ENCODE measurements around the gene SRSF3.
"Not testable (repeated sequence)": the region's sequence is repeated elsewhere in the genome, so short reads cannot be mapped to it uniquely, and the experiment has no call there.

SRSF3 gene

GRCh38 chr6:36643977-36644376 lies 49.8 kb downstream of the SRSF3 start:
- no peak for DNase-seq (ENCODE audit: low read depth in 2 of 2)

DNA sequence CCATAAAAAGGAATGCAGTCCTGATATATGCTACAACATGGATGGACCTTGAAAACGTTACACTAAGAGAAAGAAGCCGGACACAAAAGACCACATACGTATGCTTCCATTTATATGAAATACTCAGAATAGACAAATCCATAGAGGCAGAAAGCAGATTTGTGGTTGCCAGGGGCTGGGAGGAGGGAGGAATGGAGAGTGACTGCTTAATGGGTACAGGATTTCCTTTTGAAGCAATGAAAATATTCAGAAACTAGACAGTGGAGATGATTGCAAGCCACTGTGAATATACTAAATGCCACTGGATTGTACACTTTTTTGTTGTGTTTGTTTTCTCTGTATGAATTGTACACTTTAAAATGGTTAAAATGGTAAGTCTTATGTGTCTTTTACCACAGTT lies 54.9 kb downstream of the SRSF3 start:
- DNase-seq (ENCODE audit: low read depth in 2 of 2): no peak

DNA sequence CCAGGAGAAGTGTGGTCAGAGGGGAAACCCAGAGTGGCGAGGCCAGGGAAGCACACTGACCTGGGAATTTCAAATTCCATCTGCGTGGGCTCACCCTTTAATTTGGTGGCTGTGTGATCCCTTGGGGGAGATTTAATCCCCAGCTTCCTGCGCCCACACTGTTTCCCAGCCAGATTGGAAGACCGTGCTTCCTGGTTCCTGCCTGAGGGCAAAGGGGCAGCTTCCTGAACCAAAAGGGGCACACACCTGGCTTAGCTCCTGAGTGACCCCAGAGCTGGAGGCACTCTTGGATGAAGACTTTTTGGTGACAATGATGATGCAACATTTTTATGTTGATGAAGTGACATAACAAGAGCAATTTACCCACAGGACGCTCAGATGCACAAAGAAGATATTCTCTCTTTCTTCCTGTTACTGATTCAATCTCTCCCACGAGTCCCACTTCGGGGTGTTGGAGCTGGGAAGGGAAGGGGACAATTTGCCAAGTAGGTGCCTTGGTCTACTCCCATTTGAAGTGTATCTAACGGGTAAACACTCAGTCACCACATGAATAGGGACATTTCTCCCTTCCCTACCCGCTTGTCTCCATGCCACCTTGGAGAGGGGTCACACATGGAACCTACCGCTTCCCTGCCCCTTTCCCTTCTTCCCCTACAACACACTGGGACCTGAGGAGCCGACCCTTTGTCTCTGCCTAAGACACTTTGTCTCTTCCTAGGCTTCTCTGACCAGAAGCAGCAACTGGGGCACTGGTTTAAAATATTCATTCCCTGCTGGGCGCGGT lies 55.7 kb downstream of the SRSF3 start:
- no peak for DNase-seq (ENCODE audit: low read depth in 2 of 2)

GRCh38 chr6:36650848-36651478 lies 56.8 kb downstream of the SRSF3 start:
- no peak for DNase-seq (ENCODE audit: low read depth in 2 of 2)

DNA sequence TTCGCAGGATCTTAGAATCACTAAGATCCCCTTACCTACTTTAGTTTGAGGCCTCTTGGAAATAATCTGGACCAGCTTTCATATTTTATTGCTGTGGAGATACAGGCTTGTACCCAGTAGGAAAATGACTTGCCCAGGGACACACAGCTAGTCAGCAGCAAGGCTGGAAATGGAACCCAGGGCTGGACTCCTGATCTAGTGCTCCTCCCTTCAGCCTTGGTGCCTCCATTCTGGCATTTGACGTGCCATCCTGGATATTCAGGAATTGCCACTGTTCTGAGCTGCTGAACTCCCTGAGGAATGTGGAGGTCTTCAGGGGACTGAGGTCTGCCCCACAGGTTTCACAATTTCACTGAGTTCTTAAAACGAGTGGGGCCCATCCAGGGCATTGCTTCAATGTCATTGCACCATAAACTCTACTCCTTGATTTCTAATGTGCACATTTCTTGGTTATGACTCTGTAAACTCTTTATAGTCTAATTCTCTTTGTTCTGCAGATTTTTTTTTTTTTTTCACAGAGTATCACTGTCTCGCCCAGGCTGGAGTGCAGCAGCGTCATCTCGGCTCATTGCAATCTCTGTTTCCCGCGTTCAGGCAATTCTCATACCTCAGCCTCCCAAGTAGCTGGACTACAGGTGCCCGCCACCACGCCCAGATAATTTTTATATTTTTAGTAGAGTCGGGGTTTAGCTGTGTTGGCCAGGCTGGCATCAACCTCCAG lies 57.7 kb downstream of the SRSF3 start:
- DNase-seq (ENCODE audit: low read depth in 2 of 2): no peak

DNA sequence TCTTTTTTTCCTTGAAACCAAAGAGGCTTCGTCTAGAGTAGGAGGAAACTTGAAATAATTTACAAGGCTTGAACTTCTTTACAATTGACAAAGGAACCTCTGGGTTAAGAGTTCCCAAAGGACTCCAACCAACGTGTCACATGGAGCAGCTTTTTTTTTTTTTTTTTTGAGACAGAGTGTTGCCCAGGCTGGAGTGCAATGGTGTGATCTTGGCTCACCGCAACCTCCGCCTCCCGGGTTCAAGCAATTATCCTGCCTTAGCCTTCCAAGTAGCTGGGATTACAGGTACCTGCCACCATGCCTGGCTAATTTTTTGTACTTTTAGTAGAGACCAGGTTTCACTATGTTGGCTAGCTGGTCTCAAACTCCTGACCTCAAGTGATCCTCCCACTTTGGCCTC lies 60.3 kb downstream of the SRSF3 start:
- DNase-seq (ENCODE audit: low read depth in 2 of 2): not testable (repeated sequence)

All from stimulated activated CD8-positive, alpha-beta memory T cell treated with anti-CD3 and anti-CD28 coated beads, Interleukin-15, amount 100 ng/mL, for 4 hours (primary cell).